WTC11 (cell line): ENCODE results near the gene TMEM181. TPM values are rescaled to one million over a fixed set of nuclear protein-coding genes. Genes with fewer than 3 reads are reported as not detected.
"Not testable (repeated sequence)": the region's sequence is repeated elsewhere in the genome, so short reads cannot be mapped to it uniquely, and the experiment has no call there.

Experiments
- ATAC-seq: fragments of 200-7000 bp; cut with Tn5 transposase; 2 replicates; pipeline ENCODE4 v1.10.0; 2021; ENCODE audit warnings: mild to moderate bottlenecking, moderate library complexity
- CTCF ChIA-PET: fragments of 300-600 bp; sonication (Branson Sonifier 250); formaldehyde crosslinking; loops from one replicate; lab custom pipeline; 2021; ENCODE audit warnings: antibody characterized with exemption; lab: Charles Lee
- POLR2A ChIA-PET: fragments of 350-600 bp; sonication (Branson Sonifier 250); formaldehyde crosslinking; loops from one replicate; lab custom pipeline; 2021; ENCODE audit warnings: antibody characterized with exemption; lab: Charles Lee
- DNase-seq: peaks from one replicate; pipeline ENCODE4 v3.0.0; 2021; ENCODE audit warnings: low spot score
- H3K27ac Mint-ChIP-seq: 2 replicates; pipeline ENCODE4 v1.8.0; 2021; ENCODE audit warnings: mixed read lengths
- H3K27me3 Mint-ChIP-seq: 2 replicates; pipeline ENCODE4 v1.8.0; 2021; ENCODE audit warnings: low read depth, mild to moderate bottlenecking, moderate library complexity, mixed read lengths
- H3K36me3 Mint-ChIP-seq: 2 replicates; pipeline ENCODE4 v1.8.0; 2021; ENCODE audit warnings: mixed read lengths
- H3K4me1 Mint-ChIP-seq: 2 replicates; pipeline ENCODE4 v1.8.0; 2022; ENCODE audit warnings: mixed read lengths
- H3K4me3 Mint-ChIP-seq: 2 replicates; pipeline ENCODE4 v1.8.0; 2021; ENCODE audit warnings: mild to moderate bottlenecking, moderate library complexity, mixed read lengths
- H3K9me3 Mint-ChIP-seq: 2 replicates; pipeline ENCODE4 v1.8.0; 2021; ENCODE audit warnings: mixed read lengths
- AR ChIP-seq: fragments of 250-450 bp; sonication (Bioruptor Pico); IDR thresholded peaks from 2 replicates; pipeline ENCODE4 v1.9.0; 2021; ENCODE audit warnings: mild to moderate bottlenecking
- EMX1 ChIP-seq: fragments of 250-450 bp; sonication (Bioruptor Pico); IDR thresholded peaks from 2 replicates; pipeline ENCODE4 v1.8.0; 2021; ENCODE audit warnings: mild to moderate bottlenecking
- GRHL2 ChIP-seq: fragments of 250-450 bp; sonication (Bioruptor Pico); IDR thresholded peaks from 2 replicates; pipeline ENCODE4 v1.8.0; 2022; ENCODE audit warnings: mild to moderate bottlenecking, moderate library complexity; ENCODE audit not compliant: insufficient replicate concordance, severe bottlenecking
- HMGXB4 ChIP-seq: sonication (generic); formaldehyde crosslinking; IDR thresholded peaks from 2 replicates; pipeline ENCODE4 v1.8.1; 2023; ENCODE audit warnings: mild to moderate bottlenecking, moderate library complexity, missing genetic modification reagents
- MLX ChIP-seq: sonication (generic); formaldehyde crosslinking; IDR thresholded peaks from 2 replicates; pipeline ENCODE4 v1.8.1; 2023; ENCODE audit warnings: mild to moderate bottlenecking, missing genetic modification reagents, moderate library complexity
- NFE2L1 ChIP-seq: sonication (generic); formaldehyde crosslinking; IDR thresholded peaks from 2 replicates; pipeline ENCODE4 v1.8.1; 2023; ENCODE audit warnings: missing genetic modification reagents
- TCF7 ChIP-seq: sonication (generic); formaldehyde crosslinking; IDR thresholded peaks from 2 replicates; pipeline ENCODE4 v1.8.0; 2022; ENCODE audit warnings: mild to moderate bottlenecking, low read depth, missing genetic modification reagents, moderate library complexity
- TEAD4 ChIP-seq: sonication (generic); formaldehyde crosslinking; IDR thresholded peaks from 2 replicates; pipeline ENCODE4 v1.8.0; 2022; ENCODE audit warnings: mild to moderate bottlenecking, missing genetic modification reagents
- ZNF121 ChIP-seq: sonication (generic); formaldehyde crosslinking; IDR thresholded peaks from 2 replicates; pipeline ENCODE4 v1.8.0; 2023; ENCODE audit warnings: missing genetic modification reagents
- ZNF138 ChIP-seq: sonication (generic); formaldehyde crosslinking; conservative IDR thresholded peaks from 2 replicates; pipeline ENCODE4 v1.8.1; 2022; ENCODE audit warnings: mild to moderate bottlenecking, moderate library complexity, missing genetic modification reagents
- ZNF317 ChIP-seq: sonication (generic); formaldehyde crosslinking; IDR thresholded peaks from 2 replicates; pipeline ENCODE4 v1.8.1; 2023; ENCODE audit warnings: low read depth, mild to moderate bottlenecking, moderate library complexity, missing genetic modification reagents, borderline replicate concordance
- total RNA-seq: library from RNA; stranded (reverse); gene quantifications from 3 replicates; pipeline ENCODE4 v1.2.3, GENCODE V29; 2021
- TF ChIP-seq, protein P1 (sequence below): sonication (generic); formaldehyde crosslinking; IDR thresholded peaks from 2 replicates; pipeline ENCODE4 v1.8.0; 2023; ENCODE audit warnings: missing genetic modification reagents, mild to moderate bottlenecking, borderline replicate concordance
- TF ChIP-seq, protein P2 (sequence below): sonication (generic); formaldehyde crosslinking; IDR thresholded peaks from 2 replicates; pipeline ENCODE4 v1.8.0; 2023; ENCODE audit warnings: mild to moderate bottlenecking, missing genetic modification reagents

Gene TMEM181
- total RNA-seq, 1 experiment from 2014 or later = 18.8 TPM

GRCh38 chr6:158611039-158611438, 51.1 kb downstream of the TMEM181 start:
- ChIA-PET POLR2A (interaction anchor here (0.9 kb wide), 1 partner anchor 360 kb away, joined by 3 read pairs; no protein-coding TSS in a partner anchor), CTCF (interaction anchor here (1.0 to 1.7 kb wide), 3 partner anchors 49 to 467 kb away, joined by 3 to 4 read pairs (median 3); no protein-coding TSS in a partner anchor)
- Mint-ChIP-seq H3K27me3 (no peaks in the 10 kb centered on the region; the same call in 1 of the 2 replicates), H3K9me3 (peaks cover 8% of the 10 kb centered on the region), H3K4me3 (no peak overlapping the region), H3K27ac (peak overlapping the region; percentile 74), H3K36me3 (peaks cover 70% of the 10 kb centered on the region), H3K4me1 (peaks cover 18% of the 10 kb centered on the region)
- peak; percentile 8; the same call in 1 of the 2 replicates for ATAC-seq
- TF ChIP-seq EMX1 (CRISPR knock-in tag) (no peak), ZNF121 (CRISPR knock-in tag) (no peak), ZNF138 (CRISPR knock-in tag) (no peak), MLX (CRISPR knock-in tag) (no peak), AR (CRISPR knock-in tag) (no peak), GRHL2 (CRISPR knock-in tag) (no peak)
- TF ChIP-seq, protein P1, sequence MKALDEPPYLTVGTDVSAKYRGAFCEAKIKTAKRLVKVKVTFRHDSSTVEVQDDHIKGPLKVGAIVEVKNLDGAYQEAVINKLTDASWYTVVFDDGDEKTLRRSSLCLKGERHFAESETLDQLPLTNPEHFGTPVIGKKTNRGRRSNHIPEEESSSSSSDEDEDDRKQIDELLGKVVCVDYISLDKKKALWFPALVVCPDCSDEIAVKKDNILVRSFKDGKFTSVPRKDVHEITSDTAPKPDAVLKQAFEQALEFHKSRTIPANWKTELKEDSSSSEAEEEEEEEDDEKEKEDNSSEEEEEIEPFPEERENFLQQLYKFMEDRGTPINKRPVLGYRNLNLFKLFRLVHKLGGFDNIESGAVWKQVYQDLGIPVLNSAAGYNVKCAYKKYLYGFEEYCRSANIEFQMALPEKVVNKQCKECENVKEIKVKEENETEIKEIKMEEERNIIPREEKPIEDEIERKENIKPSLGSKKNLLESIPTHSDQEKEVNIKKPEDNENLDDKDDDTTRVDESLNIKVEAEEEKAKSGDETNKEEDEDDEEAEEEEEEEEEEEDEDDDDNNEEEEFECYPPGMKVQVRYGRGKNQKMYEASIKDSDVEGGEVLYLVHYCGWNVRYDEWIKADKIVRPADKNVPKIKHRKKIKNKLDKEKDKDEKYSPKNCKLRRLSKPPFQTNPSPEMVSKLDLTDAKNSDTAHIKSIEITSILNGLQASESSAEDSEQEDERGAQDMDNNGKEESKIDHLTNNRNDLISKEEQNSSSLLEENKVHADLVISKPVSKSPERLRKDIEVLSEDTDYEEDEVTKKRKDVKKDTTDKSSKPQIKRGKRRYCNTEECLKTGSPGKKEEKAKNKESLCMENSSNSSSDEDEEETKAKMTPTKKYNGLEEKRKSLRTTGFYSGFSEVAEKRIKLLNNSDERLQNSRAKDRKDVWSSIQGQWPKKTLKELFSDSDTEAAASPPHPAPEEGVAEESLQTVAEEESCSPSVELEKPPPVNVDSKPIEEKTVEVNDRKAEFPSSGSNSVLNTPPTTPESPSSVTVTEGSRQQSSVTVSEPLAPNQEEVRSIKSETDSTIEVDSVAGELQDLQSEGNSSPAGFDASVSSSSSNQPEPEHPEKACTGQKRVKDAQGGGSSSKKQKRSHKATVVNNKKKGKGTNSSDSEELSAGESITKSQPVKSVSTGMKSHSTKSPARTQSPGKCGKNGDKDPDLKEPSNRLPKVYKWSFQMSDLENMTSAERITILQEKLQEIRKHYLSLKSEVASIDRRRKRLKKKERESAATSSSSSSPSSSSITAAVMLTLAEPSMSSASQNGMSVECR (CRISPR knock-in tag) = no peak
- TF ChIP-seq, protein P2, sequence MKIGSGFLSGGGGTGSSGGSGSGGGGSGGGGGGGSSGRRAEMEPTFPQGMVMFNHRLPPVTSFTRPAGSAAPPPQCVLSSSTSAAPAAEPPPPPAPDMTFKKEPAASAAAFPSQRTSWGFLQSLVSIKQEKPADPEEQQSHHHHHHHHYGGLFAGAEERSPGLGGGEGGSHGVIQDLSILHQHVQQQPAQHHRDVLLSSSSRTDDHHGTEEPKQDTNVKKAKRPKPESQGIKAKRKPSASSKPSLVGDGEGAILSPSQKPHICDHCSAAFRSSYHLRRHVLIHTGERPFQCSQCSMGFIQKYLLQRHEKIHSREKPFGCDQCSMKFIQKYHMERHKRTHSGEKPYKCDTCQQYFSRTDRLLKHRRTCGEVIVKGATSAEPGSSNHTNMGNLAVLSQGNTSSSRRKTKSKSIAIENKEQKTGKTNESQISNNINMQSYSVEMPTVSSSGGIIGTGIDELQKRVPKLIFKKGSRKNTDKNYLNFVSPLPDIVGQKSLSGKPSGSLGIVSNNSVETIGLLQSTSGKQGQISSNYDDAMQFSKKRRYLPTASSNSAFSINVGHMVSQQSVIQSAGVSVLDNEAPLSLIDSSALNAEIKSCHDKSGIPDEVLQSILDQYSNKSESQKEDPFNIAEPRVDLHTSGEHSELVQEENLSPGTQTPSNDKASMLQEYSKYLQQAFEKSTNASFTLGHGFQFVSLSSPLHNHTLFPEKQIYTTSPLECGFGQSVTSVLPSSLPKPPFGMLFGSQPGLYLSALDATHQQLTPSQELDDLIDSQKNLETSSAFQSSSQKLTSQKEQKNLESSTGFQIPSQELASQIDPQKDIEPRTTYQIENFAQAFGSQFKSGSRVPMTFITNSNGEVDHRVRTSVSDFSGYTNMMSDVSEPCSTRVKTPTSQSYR (CRISPR knock-in tag) = no peak
- no peak for DNase-seq

DNA sequence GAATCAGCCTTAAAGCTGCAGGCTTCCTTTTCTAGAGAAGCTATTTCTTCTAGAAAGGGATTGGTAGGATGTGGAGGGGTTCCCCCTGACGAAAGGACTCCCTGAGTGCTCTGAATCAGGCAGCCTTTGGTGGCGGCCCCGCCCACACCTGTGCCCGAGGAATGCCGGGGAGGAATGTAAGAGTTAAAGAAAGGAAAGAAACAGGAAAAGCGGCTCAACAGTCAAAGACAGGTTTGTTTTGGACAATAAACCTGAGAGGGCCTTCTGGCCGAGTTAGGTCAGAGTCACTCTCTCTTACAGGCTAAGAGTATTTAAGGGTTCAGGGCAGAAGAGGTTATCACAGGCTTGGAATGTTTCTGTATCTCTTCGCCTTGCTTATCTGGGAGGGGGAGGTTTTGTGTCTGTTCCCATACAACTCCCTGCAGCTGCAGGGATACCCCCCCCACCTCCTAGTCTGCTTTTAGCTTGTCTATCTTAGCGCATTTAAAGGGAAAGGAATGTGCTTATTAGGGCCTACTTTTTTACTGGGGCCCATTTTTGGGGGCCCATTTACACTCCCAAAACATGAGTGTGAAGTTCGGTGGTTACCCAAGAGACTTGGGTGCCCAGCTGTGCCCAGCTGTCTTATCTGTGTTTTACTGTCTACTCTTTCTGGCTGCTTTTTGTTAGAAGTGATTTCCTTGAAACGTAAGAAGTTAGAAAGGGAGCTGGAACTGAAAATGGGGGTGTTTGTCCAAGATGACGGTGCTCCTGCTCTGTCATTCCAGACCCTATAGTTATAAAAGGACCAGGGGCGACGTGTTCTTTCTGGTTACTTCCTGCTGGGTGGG, 51.9 kb downstream of the TMEM181 start:
- no peak for TF ChIP-seq TEAD4 (CRISPR knock-in tag)
- no peak for TF ChIP-seq TCF7
- no peak for TF ChIP-seq HMGXB4 (CRISPR knock-in tag)
- no peak for TF ChIP-seq NFE2L1
- TF ChIP-seq ZNF317 = no peak
- Mint-ChIP-seq H3K4me3 (peak overlapping the region; percentile 41; the same call in 1 of the 2 replicates), H3K27me3 (no peaks in the 10 kb centered on the region; the same call in 1 of the 2 replicates), H3K27ac (peak overlapping the region; percentile 74), H3K9me3 (peaks cover 8% of the 10 kb centered on the region), H3K4me1 (peaks cover 18% of the 10 kb centered on the region), H3K36me3 (peaks cover 74% of the 10 kb centered on the region)
- ATAC-seq (peak; percentile 98), DNase-seq (peak; percentile 83)
- ChIA-PET CTCF (interaction anchor here (1.0 to 1.7 kb wide), 3 partner anchors 49 to 468 kb away, joined by 3 to 4 read pairs (median 3); no protein-coding TSS in a partner anchor), POLR2A (interaction anchor here (0.9 kb wide), 1 partner anchor 359 kb away, joined by 3 read pairs; no protein-coding TSS in a partner anchor)

DNA sequence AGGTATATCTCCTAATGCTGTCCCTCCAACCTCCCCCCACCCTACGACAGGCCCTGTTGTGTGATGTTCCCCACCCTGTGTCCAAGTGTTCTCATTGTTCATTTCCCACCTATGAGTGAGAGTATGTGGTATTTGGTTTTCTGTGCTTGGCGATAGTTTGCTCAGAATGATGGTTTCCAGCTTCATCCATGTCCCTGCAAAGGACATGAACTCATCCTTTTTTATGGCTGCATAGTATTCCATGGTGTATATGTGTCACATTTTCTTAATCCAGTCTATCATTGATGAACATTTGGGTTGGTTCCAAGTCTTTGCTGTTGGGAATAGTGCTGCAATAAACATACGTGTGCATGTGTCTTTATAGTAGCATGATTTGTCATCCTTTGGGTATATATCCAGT, 54.7 kb downstream of the TMEM181 start:
- Mint-ChIP-seq H3K4me1 (peaks cover 18% of the 10 kb centered on the region), H3K36me3 (peaks cover 82% of the 10 kb centered on the region)
- H3K9me3 Mint-ChIP-seq, DNase-seq, H3K27ac Mint-ChIP-seq, H3K4me3 Mint-ChIP-seq, H3K27me3 Mint-ChIP-seq, POLR2A ChIA-PET, ATAC-seq, CTCF ChIA-PET: not testable (repeated sequence)

GRCh38 chr6:158618289-158618688, 58.4 kb downstream of the TMEM181 start:
- H3K27ac Mint-ChIP-seq, H3K4me1 Mint-ChIP-seq, CTCF ChIA-PET, ATAC-seq, H3K27me3 Mint-ChIP-seq, DNase-seq, H3K4me3 Mint-ChIP-seq, POLR2A ChIA-PET: not testable (repeated sequence)
- H3K36me3 Mint-ChIP-seq = peaks cover 77% of the 10 kb centered on the region
- peaks cover 15% of the 10 kb centered on the region for H3K9me3 Mint-ChIP-seq
